SK-N-SH (cell line): Measurements from ENCODE around the gene PCLAF. TPM values are rescaled to one million over a fixed set of nuclear protein-coding genes. Genes with fewer than 3 reads are reported as not detected.
A peak's percentile ranks its signal among the peaks of the same experiment; 100 is the strongest.

Experiments used
- CTCF ChIA-PET: fragments of 300-600, 350-600 bp; formaldehyde crosslinking; extraction: SDS; loops from one replicate; lab custom pipeline; 2021; lab: Yijun Ruan, JAX
- POLR2A ChIA-PET: fragments of 350-600 bp; sonication (Branson Sonifier 250); formaldehyde crosslinking; extraction: SDS; loops from one replicate; lab custom pipeline; 2020; ENCODE audit warnings: antibody characterized with exemption, inconsistent platforms; lab: Yijun Ruan, JAX
- DNase-seq: peaks from one replicate; pipeline ENCODE4 v3.0.0; 2012
- H2AFZ ChIP-seq: fragments of 200-600 bp; sonication (generic); 2 replicates; pipeline ENCODE4 v1.8.1; 2016; ENCODE audit warnings: antibody characterized with exemption, mild to moderate bottlenecking, low read depth
- H3F3A ChIP-seq: fragments of 200-600 bp; sonication (generic); replicated peaks from 2 replicates; pipeline ENCODE3; 2016; ENCODE audit warnings: antibody characterized with exemption, mild to moderate bottlenecking; ENCODE audit not compliant: insufficient read depth
- H3K27ac ChIP-seq, 2 experiments: fragments of 200-500 bp in 1 of 2; fragments of 200-600 bp in 1 of 2; sonication (Bioruptor generic) in 1 of 2; sonication (generic), shearing (Covaris generic) in 1 of 2; 2 replicates each; pipeline versions ENCODE4 v1.5.1 to v1.6.1; 2014 to 2016; ENCODE audit warnings: low read depth in 2 of 2, inconsistent platforms in 1 of 2, low read length in 1 of 2, mild to moderate bottlenecking in 1 of 2, mixed read lengths in 1 of 2
- H3K27me3 ChIP-seq: fragments of 200-600 bp; sonication (generic), shearing (Covaris generic); 2 replicates; pipeline ENCODE4 v1.6.1; 2016; ENCODE audit warnings: mixed run types; ENCODE audit not compliant: insufficient read depth
- H3K36me3 ChIP-seq, 2 experiments: fragments of 200-500 bp in 1 of 2; fragments of 200-600 bp in 1 of 2; sonication (Bioruptor generic) in 1 of 2; sonication (generic) in 1 of 2; replicated peaks in 1 of 2; 2 replicates each; pipeline versions ENCODE3 to v1.5.1; 2014 to 2016; ENCODE audit warnings: low read length in 1 of 2, mild to moderate bottlenecking in 1 of 2; ENCODE audit not compliant: insufficient read depth in 2 of 2, control insufficient read depth in 1 of 2
- H3K4me1 ChIP-seq, 2 experiments: fragments of 200-500 bp in 1 of 2; fragments of 200-600 bp in 1 of 2; sonication (Bioruptor generic) in 1 of 2; sonication (generic), shearing (Covaris generic) in 1 of 2; 2 replicates each; pipeline versions ENCODE4 v1.5.1 to v1.6.1; 2014 to 2016; ENCODE audit warnings: low read depth in 1 of 2, low read length in 1 of 2, mixed run types in 1 of 2; ENCODE audit not compliant: insufficient read depth in 2 of 2, control insufficient read depth in 1 of 2
- H3K4me2 ChIP-seq: fragments of 200-600 bp; sonication (generic), shearing (Covaris generic); 2 replicates; pipeline ENCODE4 v1.6.1; 2017; ENCODE audit warnings: mixed run types
- H3K4me3 ChIP-seq, 2 experiments: fragments of 200-500 bp in 1 of 2; fragments of 200-600 bp in 1 of 2; sonication (Bioruptor generic) in 1 of 2; sonication (generic), shearing (Covaris generic) in 1 of 2; 2 replicates each; pipeline versions ENCODE4 v1.5.1 to v1.8.1; 2014 to 2016; ENCODE audit warnings: low read depth in 2 of 2, inconsistent platforms in 1 of 2, low read length in 1 of 2, mild to moderate bottlenecking in 1 of 2, mixed read lengths in 1 of 2, moderate library complexity in 1 of 2
- H3K79me2 ChIP-seq: fragments of 200-600 bp; sonication (generic); 2 replicates; pipeline ENCODE4 v1.8.1; 2017; ENCODE audit warnings: mild to moderate bottlenecking; ENCODE audit not compliant: insufficient read depth
- H3K9ac ChIP-seq: fragments of 200-600 bp; sonication (generic); 2 replicates; pipeline ENCODE4 v1.6.1; 2017; ENCODE audit warnings: mixed run types
- H3K9me2 ChIP-seq: fragments of 200-600 bp; sonication (generic); 2 replicates; pipeline ENCODE4 v1.6.1; 2017; ENCODE audit warnings: mixed run types
- H3K9me3 ChIP-seq: fragments of 200-600 bp; sonication (generic); 2 replicates; pipeline ENCODE4 v1.6.1; 2017; ENCODE audit warnings: mixed run types, mild to moderate bottlenecking, moderate library complexity
- H4K20me1 ChIP-seq: fragments of 200-600 bp; sonication (generic); 2 replicates; pipeline ENCODE4 v1.6.1; 2017; ENCODE audit warnings: mild to moderate bottlenecking, mixed run types; ENCODE audit not compliant: insufficient read depth
- ELF1 ChIP-seq: IDR thresholded peaks from 2 replicates; pipeline ENCODE4 v1.4.0; 2012
- EP300 ChIP-seq, 2 experiments: IDR thresholded peaks; 2 replicates each; pipeline versions ENCODE4 v1.4.0 to v1.6.1; 2012; ENCODE audit warnings: borderline replicate concordance in 1 of 2, low read depth in 1 of 2, low read length in 1 of 2
- EZH2phosphoT487 ChIP-seq: fragments of 200-600 bp; sonication (generic); IDR thresholded peaks from 2 replicates; pipeline ENCODE4 v1.6.1; 2017; ENCODE audit warnings: low read depth, mixed run types, mild to moderate bottlenecking, antibody characterized with exemption, moderate library complexity, borderline replicate concordance
- FOSL2 ChIP-seq: IDR thresholded peaks from 2 replicates; pipeline ENCODE4 v1.4.0; 2012; ENCODE audit warnings: low read depth, mild to moderate bottlenecking, moderate library complexity, borderline replicate concordance
- FOXM1 ChIP-seq: IDR thresholded peaks from 2 replicates; pipeline ENCODE4 v1.4.0; 2012; ENCODE audit warnings: low read depth, mild to moderate bottlenecking
- GATA2 ChIP-seq: sonication (generic); formaldehyde crosslinking; IDR thresholded peaks from 2 replicates; pipeline ENCODE4 v1.5.0; 2020; ENCODE audit warnings: mild to moderate bottlenecking, missing genetic modification reagents
- MEF2A ChIP-seq: IDR thresholded peaks from 2 replicates; pipeline ENCODE4 v1.4.0; 2012; ENCODE audit warnings: low read depth, borderline replicate concordance
- POLR2AphosphoS5 ChIP-seq: IDR thresholded peaks from 2 replicates; pipeline ENCODE4 v1.6.1; 2012; ENCODE audit warnings: low read depth, low read length
- RCOR1 ChIP-seq: fragments of 150-350 bp; IDR thresholded peaks from 2 replicates; pipeline ENCODE4 v1.6.1; 2017; ENCODE audit warnings: antibody characterized with exemption, low read length
- REST ChIP-seq: IDR thresholded peaks from 2 replicates; pipeline ENCODE4 v1.6.1; 2012; ENCODE audit warnings: mild to moderate bottlenecking, low read depth, low read length, moderate library complexity
- TAF1 ChIP-seq: IDR thresholded peaks from 2 replicates; pipeline ENCODE4 v1.6.1; 2012; ENCODE audit warnings: low read depth, mild to moderate bottlenecking, low read length, moderate library complexity, borderline replicate concordance
- TCF12 ChIP-seq: IDR thresholded peaks from 2 replicates; pipeline ENCODE4 v1.4.0; 2012
- TEAD4 ChIP-seq: IDR thresholded peaks from 2 replicates; pipeline ENCODE4 v1.4.0; 2012; ENCODE audit warnings: mild to moderate bottlenecking, borderline replicate concordance; ENCODE audit not compliant: insufficient read depth
- USF1 ChIP-seq: IDR thresholded peaks from 2 replicates; pipeline ENCODE4 v1.4.0; 2012; ENCODE audit warnings: low read depth, borderline replicate concordance
- YY1 ChIP-seq: IDR thresholded peaks from 2 replicates; pipeline ENCODE4 v1.4.0; 2012; ENCODE audit warnings: low read depth, mild to moderate bottlenecking
- WGBS: methylation state at CpG from one replicate; pipeline ENCODE4 v1.1.6; 2017; ENCODE audit warnings: low lambda C conversion rate; 5-methylcytosine and 5-hydroxymethylcytosine counted together
- polyA plus RNA-seq, 3 experiments: library from polyadenylated mRNA; depleted of rRNA; stranded (reverse); fragments of >200 nt; gene quantifications; 2 replicates each; pipeline ENCODE4 v1.2.3, GENCODE V29; 2012
- TF ChIP-seq, protein P1 (sequence below): fragments of 150-350 bp; IDR thresholded peaks from 2 replicates; pipeline ENCODE4 v1.6.1; 2016; ENCODE audit warnings: mild to moderate bottlenecking, low read depth, low read length
- TF ChIP-seq, protein P2 (sequence below): IDR thresholded peaks from 2 replicates; pipeline ENCODE4 v1.4.0; 2012; ENCODE audit warnings: low read depth, borderline replicate concordance
- TF ChIP-seq, protein P3 (sequence below): fragments of 150-350 bp; IDR thresholded peaks from 2 replicates; pipeline ENCODE4 v1.6.1; 2017; ENCODE audit warnings: antibody characterized with exemption, low read length, low read depth, borderline replicate concordance
- TF ChIP-seq, protein P4 (sequence below): IDR thresholded peaks from 2 replicates; pipeline ENCODE4; 2012
- TF ChIP-seq, protein P5 (sequence below): IDR thresholded peaks from 2 replicates; pipeline ENCODE4 v1.4.0; 2012; ENCODE audit warnings: low read depth
- TF ChIP-seq, protein P6 (sequence below): fragments of 200-600 bp; sonication (generic); IDR thresholded peaks from 2 replicates; pipeline ENCODE4 v1.6.1; 2017; ENCODE audit warnings: antibody characterized with exemption, mild to moderate bottlenecking, moderate library complexity

The PCLAF gene
- polyA plus RNA-seq, 1 of the 3 experiments (the other 2 are of a cell fraction), result 35.0 TPM

DNA sequence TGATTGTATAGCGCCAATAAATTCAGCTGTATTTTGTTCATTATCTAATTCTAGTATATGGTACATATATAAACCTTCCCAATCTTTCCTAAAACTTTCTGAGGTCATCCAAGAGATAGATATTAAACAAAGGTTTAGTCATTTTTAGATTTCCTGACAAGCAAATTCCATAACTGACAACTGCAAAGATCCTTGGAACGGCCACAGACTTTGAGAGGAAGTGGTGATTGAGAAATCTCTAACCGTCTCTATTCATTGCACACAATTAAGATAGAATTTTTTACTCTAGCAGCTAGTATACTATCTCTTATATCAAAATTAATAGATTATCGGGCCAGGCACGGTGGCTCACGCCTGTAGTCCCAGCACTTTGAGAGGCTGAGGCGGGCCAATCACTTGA lies 30.0 kb downstream of the PCLAF start:
- POLR2A ChIA-PET, result no interaction called here
- Histone ChIP-seq H3K9ac (peak overlapping the region; percentile 16; the same call in 1 of the 2 replicates), H3K4me3 (peak overlapping the region in 1 of 2 experiments; percentile 18; a peak in 1 of 4 replicates)
- TF ChIP-seq USF1 (no peak), EP300 (IDR thresholded peaks at IDR 0.05; ENCODE audit: borderline replicate concordance in 1 of 2, low read depth in 1 of 2, low read length in 1 of 2) (peak in 1 of 2 experiments; percentile 53; a peak in 1 of 4 replicates), YY1 (no peak), GATA2 (CRISPR knock-in tag) (no peak), TAF1 (no peak), TCF12 (0 out of 2 replicates have a peak, but pooled peaks have one; percentile 44), POLR2AphosphoS5 (no peak), FOXM1 (no peak), FOSL2 (no peak), RCOR1 (no peak), TEAD4 (no peak), REST (no peak), EZH2phosphoT487 (no peak), ELF1 (no peak), MEF2A (no peak)
- TF ChIP-seq, protein P1, sequence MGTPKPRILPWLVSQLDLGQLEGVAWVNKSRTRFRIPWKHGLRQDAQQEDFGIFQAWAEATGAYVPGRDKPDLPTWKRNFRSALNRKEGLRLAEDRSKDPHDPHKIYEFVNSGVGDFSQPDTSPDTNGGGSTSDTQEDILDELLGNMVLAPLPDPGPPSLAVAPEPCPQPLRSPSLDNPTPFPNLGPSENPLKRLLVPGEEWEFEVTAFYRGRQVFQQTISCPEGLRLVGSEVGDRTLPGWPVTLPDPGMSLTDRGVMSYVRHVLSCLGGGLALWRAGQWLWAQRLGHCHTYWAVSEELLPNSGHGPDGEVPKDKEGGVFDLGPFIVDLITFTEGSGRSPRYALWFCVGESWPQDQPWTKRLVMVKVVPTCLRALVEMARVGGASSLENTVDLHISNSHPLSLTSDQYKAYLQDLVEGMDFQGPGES, result no peak
- TF ChIP-seq, protein P2, sequence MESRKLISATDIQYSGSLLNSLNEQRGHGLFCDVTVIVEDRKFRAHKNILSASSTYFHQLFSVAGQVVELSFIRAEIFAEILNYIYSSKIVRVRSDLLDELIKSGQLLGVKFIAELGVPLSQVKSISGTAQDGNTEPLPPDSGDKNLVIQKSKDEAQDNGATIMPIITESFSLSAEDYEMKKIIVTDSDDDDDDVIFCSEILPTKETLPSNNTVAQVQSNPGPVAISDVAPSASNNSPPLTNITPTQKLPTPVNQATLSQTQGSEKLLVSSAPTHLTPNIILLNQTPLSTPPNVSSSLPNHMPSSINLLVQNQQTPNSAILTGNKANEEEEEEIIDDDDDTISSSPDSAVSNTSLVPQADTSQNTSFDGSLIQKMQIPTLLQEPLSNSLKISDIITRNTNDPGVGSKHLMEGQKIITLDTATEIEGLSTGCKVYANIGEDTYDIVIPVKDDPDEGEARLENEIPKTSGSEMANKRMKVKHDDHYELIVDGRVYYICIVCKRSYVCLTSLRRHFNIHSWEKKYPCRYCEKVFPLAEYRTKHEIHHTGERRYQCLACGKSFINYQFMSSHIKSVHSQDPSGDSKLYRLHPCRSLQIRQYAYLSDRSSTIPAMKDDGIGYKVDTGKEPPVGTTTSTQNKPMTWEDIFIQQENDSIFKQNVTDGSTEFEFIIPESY, result no peak
- TF ChIP-seq, protein P3, sequence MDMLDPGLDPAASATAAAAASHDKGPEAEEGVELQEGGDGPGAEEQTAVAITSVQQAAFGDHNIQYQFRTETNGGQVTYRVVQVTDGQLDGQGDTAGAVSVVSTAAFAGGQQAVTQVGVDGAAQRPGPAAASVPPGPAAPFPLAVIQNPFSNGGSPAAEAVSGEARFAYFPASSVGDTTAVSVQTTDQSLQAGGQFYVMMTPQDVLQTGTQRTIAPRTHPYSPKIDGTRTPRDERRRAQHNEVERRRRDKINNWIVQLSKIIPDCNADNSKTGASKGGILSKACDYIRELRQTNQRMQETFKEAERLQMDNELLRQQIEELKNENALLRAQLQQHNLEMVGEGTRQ, result no peak
- TF ChIP-seq, protein P4, sequence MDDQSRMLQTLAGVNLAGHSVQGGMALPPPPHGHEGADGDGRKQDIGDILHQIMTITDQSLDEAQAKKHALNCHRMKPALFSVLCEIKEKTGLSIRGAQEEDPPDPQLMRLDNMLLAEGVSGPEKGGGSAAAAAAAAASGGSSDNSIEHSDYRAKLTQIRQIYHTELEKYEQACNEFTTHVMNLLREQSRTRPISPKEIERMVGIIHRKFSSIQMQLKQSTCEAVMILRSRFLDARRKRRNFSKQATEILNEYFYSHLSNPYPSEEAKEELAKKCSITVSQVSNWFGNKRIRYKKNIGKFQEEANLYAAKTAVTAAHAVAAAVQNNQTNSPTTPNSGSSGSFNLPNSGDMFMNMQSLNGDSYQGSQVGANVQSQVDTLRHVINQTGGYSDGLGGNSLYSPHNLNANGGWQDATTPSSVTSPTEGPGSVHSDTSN, result peak; percentile 64
- TF ChIP-seq, protein P5, sequence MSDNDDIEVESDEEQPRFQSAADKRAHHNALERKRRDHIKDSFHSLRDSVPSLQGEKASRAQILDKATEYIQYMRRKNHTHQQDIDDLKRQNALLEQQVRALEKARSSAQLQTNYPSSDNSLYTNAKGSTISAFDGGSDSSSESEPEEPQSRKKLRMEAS, result no peak
- TF ChIP-seq, protein P6, sequence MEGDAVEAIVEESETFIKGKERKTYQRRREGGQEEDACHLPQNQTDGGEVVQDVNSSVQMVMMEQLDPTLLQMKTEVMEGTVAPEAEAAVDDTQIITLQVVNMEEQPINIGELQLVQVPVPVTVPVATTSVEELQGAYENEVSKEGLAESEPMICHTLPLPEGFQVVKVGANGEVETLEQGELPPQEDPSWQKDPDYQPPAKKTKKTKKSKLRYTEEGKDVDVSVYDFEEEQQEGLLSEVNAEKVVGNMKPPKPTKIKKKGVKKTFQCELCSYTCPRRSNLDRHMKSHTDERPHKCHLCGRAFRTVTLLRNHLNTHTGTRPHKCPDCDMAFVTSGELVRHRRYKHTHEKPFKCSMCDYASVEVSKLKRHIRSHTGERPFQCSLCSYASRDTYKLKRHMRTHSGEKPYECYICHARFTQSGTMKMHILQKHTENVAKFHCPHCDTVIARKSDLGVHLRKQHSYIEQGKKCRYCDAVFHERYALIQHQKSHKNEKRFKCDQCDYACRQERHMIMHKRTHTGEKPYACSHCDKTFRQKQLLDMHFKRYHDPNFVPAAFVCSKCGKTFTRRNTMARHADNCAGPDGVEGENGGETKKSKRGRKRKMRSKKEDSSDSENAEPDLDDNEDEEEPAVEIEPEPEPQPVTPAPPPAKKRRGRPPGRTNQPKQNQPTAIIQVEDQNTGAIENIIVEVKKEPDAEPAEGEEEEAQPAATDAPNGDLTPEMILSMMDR, result no peak

More for the DNA sequence above, 30.0 kb downstream of the PCLAF start:
- Histone ChIP-seq H3K9me3 (no peaks in the 10 kb centered on the region), H3K36me3 (peaks cover 4 to 23% of the 10 kb centered on the region in 2 experiments), H4K20me1 (peaks cover 37% of the 10 kb centered on the region), H3K9me2 (no peaks in the 10 kb centered on the region), H3K27me3 (no peaks in the 10 kb centered on the region), H3K4me1 (peaks cover 4 to 27% of the 10 kb centered on the region in 2 experiments; a peak in 3 of 4 replicates), H3F3A (peaks cover 23% of the 10 kb centered on the region), H3K27ac (peak overlapping the region; percentile 3 to 81; a peak in 3 of 4 replicates), H3K4me2 (peak overlapping the region; percentile 64), H3K79me2 (peaks cover 96% of the 10 kb centered on the region), H2AFZ (no peak overlapping the region)
- 51% methylated on average over 6 of the region's 7 CpGs for WGBS
- CTCF ChIA-PET, result interaction anchor here (1.2 to 1.8 kb wide), 2 partner anchors 36 to 142 kb away, joined by 3 to 10 read pairs; partner anchors contain the start of gene TRIP4
- no peak for DNase-seq
